C4-2B (cell line): ENCODE measurements around the gene C19orf67.

Experiments
- H3K27ac ChIP-seq: fragments of 450-650 bp; 2 replicates; pipeline ENCODE4 v1.5.1; 2017
- CTCF ChIP-seq: fragments of 450-650 bp; conservative IDR thresholded peaks from 2 replicates; pipeline ENCODE4 v1.5.1; 2017; ENCODE audit warnings: mild to moderate bottlenecking
- ZFX ChIP-seq: fragments of 450-650 bp; IDR thresholded peaks from 2 replicates; pipeline ENCODE4 v1.6.1; 2017

Gene C19orf67

GRCh38 chr19:14081797-14082674 is 3.5 kb downstream of the C19orf67 start:
- TF ChIP-seq ZFX (0 out of 2 replicates have a peak, but pooled peaks have one; percentile 3), CTCF (no peak)
- peak overlapping the region; percentile 86 for H3K27ac ChIP-seq

GRCh38 chr19:14080887-14081796 is 4.4 kb downstream of the C19orf67 start:
- peak overlapping the region; percentile 86 for H3K27ac ChIP-seq
- TF ChIP-seq ZFX (peak; percentile 39; the same call in 1 of the 2 replicates), CTCF (no peak)

GRCh38 chr19:14078411-14078810 is 7.2 kb downstream of the C19orf67 start:
- no peak overlapping the region for H3K27ac ChIP-seq
- no peak for TF ChIP-seq ZFX

GRCh38 chr19:14073925-14074838 is 11.4 kb downstream of the C19orf67 start:
- H3K27ac ChIP-seq = peak overlapping the region; percentile 60
- TF ChIP-seq CTCF (no peak), ZFX (no peak)

GRCh38 chr19:14073261-14073924 is 12.2 kb downstream of the C19orf67 start:
- H3K27ac ChIP-seq = peak overlapping the region; percentile 60
- TF ChIP-seq CTCF (peak; percentile 99), ZFX (peak; percentile 43; the same call in 1 of the 2 replicates)

- TF ChIP-seq ZFX (no peak), CTCF (no peak)
- H3K27ac ChIP-seq = peak within 1 kb of the TSS; percentile 60
Measured at GRCh38 chr19:14072535-14073260, 12.9 kb downstream of the C19orf67 start, which contains the start of gene MISP3. Gene MISP3, plus strand, starts transcription at chr19:14072786. Its CDS starts 524 bp downstream, at chr19:14073310.
